C4-2B (cell line): ENCODE data around the gene ANKRD55.

Experiments
- CTCF ChIP-seq: fragments of 450-650 bp; conservative IDR thresholded peaks from 2 replicates; pipeline ENCODE4 v1.5.1; 2017; ENCODE audit warnings: mild to moderate bottlenecking
- ZFX ChIP-seq: fragments of 450-650 bp; IDR thresholded peaks from 2 replicates; pipeline ENCODE4 v1.6.1; 2017

GRCh38 chr5:56259002-56259511, 25.9 kb upstream of the ANKRD55 start:
- TF ChIP-seq CTCF (no peak), ZFX (no peak)
